ENCODE measurements around the gene CC2D2A. TPM values are rescaled to one million over a fixed set of nuclear protein-coding genes. Genes with fewer than 3 reads are reported as not detected.

The CC2D2A gene
- total RNA-seq, 1 donor from 2014 or later = 25.8 TPM

DNA sequence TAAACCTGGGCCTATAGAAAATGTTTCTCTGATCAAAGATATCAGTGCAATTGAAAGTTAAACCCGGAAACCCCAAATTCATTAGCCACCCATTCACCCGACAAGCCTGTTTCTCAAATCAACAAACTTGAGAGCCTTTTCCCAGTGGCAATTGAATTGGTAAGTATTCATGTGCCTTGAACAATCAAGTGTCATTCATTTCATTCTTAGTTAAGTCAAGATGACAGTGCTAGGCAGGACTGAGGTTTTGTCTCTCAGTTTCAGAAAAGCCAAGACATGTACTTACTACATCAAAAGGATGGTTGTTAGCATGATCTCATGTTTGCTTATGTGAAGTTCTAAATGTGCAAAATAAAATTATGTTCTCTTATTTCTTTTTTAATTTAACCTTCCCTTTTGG is 32.3 kb downstream of the CC2D2A start:
- no peak overlapping the region for H3K4me3 Mint-ChIP-seq (ENCODE audit: low read depth)
- no peaks in the 10 kb centered on the region for H3K9me3 Mint-ChIP-seq (ENCODE audit: low read depth)
- no peak for DNase-seq (ENCODE audit: low spot score, unreplicated experiment)
- peaks cover 1% of the 10 kb centered on the region for H3K4me1 Mint-ChIP-seq (ENCODE audit: low read depth)
- no peaks in the 10 kb centered on the region for H3K27me3 Mint-ChIP-seq
- no peak overlapping the region for H3K27ac Mint-ChIP-seq
- TF ChIP-seq, protein P1, sequence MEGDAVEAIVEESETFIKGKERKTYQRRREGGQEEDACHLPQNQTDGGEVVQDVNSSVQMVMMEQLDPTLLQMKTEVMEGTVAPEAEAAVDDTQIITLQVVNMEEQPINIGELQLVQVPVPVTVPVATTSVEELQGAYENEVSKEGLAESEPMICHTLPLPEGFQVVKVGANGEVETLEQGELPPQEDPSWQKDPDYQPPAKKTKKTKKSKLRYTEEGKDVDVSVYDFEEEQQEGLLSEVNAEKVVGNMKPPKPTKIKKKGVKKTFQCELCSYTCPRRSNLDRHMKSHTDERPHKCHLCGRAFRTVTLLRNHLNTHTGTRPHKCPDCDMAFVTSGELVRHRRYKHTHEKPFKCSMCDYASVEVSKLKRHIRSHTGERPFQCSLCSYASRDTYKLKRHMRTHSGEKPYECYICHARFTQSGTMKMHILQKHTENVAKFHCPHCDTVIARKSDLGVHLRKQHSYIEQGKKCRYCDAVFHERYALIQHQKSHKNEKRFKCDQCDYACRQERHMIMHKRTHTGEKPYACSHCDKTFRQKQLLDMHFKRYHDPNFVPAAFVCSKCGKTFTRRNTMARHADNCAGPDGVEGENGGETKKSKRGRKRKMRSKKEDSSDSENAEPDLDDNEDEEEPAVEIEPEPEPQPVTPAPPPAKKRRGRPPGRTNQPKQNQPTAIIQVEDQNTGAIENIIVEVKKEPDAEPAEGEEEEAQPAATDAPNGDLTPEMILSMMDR (IDR thresholded peaks at IDR 0.05; ENCODE audit: unreplicated experiment) = no peak
- peaks cover 3% of the 10 kb centered on the region for H3K36me3 Mint-ChIP-seq (ENCODE audit: insufficient read depth)

DNA sequence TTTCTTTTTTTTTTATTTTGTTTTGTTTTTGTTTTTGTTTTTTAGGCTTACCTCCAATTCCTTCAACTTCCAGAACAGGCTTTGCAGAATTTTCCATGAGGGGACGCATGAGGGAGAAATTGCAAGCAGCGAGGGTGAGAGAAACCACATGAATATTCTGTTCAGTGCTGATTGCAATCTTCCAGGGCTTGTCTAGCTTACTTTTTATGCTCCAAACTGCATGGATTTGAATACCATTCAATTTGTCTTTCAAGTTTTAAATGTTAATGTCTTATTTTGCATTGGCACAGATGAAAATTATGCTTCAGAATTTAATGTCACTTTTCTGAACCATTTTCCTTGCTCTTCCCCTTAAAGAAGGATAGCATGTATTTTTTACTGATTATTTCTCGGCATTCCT is 32.7 kb downstream of the CC2D2A start:
- Mint-ChIP-seq H3K9me3 (ENCODE audit: low read depth) (no peaks in the 10 kb centered on the region), H3K36me3 (ENCODE audit: insufficient read depth) (peaks cover 4% of the 10 kb centered on the region), H3K27ac (no peak overlapping the region), H3K27me3 (no peaks in the 10 kb centered on the region), H3K4me1 (ENCODE audit: low read depth) (peaks cover 3% of the 10 kb centered on the region), H3K4me3 (ENCODE audit: low read depth) (no peak overlapping the region)
- no peak for DNase-seq (ENCODE audit: low spot score, unreplicated experiment)
- TF ChIP-seq, protein P1 (IDR thresholded peaks at IDR 0.05; ENCODE audit: unreplicated experiment) = no peak

DNA sequence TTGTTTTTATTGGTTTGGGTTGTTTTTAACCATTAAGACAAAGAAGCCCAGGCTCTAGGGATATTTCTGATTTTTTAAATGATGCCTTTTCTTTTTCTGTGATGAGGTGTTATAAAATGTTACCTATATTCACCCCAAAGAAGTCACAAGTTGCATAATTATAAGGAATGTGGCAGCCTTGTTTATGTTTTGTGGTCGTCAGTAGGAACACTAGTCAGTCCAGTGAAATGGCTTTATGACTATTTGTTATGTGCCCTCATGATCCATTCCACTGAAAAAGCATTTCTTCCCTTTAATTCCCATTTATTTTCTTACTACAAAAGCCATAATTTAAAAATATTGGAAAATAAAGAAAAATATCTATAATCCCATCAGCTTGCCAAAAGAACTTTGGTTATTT is 34.4 kb downstream of the CC2D2A start:
- DNase-seq (ENCODE audit: low spot score, unreplicated experiment) = no peak
- Mint-ChIP-seq H3K9me3 (ENCODE audit: low read depth) (no peaks in the 10 kb centered on the region), H3K27ac (no peak overlapping the region), H3K4me1 (ENCODE audit: low read depth) (peaks cover 3% of the 10 kb centered on the region), H3K36me3 (ENCODE audit: insufficient read depth) (peaks cover 12% of the 10 kb centered on the region), H3K4me3 (ENCODE audit: low read depth) (no peak overlapping the region), H3K27me3 (no peaks in the 10 kb centered on the region)
- TF ChIP-seq, protein P1 (IDR thresholded peaks at IDR 0.05; ENCODE audit: unreplicated experiment) = no peak

DNA sequence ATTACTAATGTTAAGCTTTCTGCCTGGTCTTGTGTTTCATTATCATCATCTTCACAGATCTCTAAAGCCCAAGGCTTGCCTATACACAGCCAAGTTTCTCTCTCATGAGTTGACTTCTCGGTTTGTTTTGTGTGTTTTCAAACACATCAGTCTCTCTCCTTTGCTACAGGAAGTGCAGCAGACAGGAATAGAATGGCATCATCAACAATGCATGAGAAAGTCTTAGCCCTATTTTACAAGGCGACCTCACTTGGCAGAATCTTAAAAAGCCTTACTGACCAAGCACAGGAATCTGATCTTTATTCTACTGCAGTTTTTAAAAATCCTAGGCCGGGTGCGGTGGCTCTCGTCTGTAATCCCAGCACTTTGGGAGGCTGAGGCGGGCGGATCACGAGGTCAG is 36.8 kb downstream of the CC2D2A start:
- no peak for DNase-seq (ENCODE audit: low spot score, unreplicated experiment)
- Mint-ChIP-seq H3K27ac (no peak overlapping the region), H3K36me3 (ENCODE audit: insufficient read depth) (peaks cover 18% of the 10 kb centered on the region), H3K4me3 (ENCODE audit: low read depth) (no peak overlapping the region), H3K9me3 (ENCODE audit: low read depth) (no peaks in the 10 kb centered on the region), H3K4me1 (ENCODE audit: low read depth) (peaks cover 1% of the 10 kb centered on the region), H3K27me3 (no peaks in the 10 kb centered on the region)
- TF ChIP-seq, protein P1 (IDR thresholded peaks at IDR 0.05; ENCODE audit: unreplicated experiment) = no peak

DNA sequence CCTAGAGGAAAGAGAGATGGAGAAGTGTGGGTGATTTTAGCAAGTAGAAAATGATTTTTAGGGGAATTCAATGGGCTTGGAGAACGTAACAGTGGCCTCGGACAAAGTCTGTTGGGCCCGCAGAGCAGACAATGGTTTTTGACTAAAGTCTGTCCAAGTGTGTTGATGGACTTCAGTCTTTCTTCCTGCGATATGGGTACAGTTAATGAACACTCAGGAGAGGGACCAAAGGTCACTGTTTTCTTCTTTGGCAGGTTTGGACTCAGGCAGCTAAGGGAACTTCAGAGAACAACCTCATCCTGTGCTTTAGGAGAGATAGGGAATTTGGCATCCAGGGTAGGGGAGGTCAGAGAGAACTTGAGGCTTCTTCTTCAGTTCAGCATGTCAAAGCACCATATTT is 38.0 kb downstream of the CC2D2A start:
- no peak for DNase-seq (ENCODE audit: low spot score, unreplicated experiment)
- Mint-ChIP-seq H3K4me3 (ENCODE audit: low read depth) (no peak overlapping the region), H3K36me3 (ENCODE audit: insufficient read depth) (peaks cover 20% of the 10 kb centered on the region), H3K27ac (no peak overlapping the region), H3K9me3 (ENCODE audit: low read depth) (no peaks in the 10 kb centered on the region), H3K4me1 (ENCODE audit: low read depth) (peaks cover 1% of the 10 kb centered on the region), H3K27me3 (no peaks in the 10 kb centered on the region)
- TF ChIP-seq, protein P1 (IDR thresholded peaks at IDR 0.05; ENCODE audit: unreplicated experiment) = no peak

Measured in progenitor cell of endocrine pancreas (in vitro differentiated cells).